Caco-2 (cell line): ENCODE data around the gene HOXA6. TPM values are rescaled to one million over a fixed set of nuclear protein-coding genes. Genes with fewer than 3 reads are reported as not detected.

Experiments
- BruUV-seq: library from RNA; stranded (reverse); fragments of 400-500 nt; replicated peaks from 2 replicates; lab custom pipeline; 2021; lab: Mats Ljungman, UMichigan
- CTCF ChIA-PET: fragments of 300-600 bp; sonication (Branson Sonifier 250); formaldehyde crosslinking; loops from one replicate; lab custom pipeline; 2022; ENCODE audit warnings: antibody characterized with exemption; lab: Charles Lee
- POLR2A ChIA-PET: fragments of 300-600 bp; sonication (Branson Sonifier 250); formaldehyde crosslinking; loops from one replicate; lab custom pipeline; 2022; ENCODE audit warnings: antibody characterized with exemption; lab: Charles Lee
- DNase-seq, 2 experiments: peaks; one replicate each; pipeline versions ENCODE4 v3.0.0 to v3.0.0-alpha.2; 2020 to 2022
- H3K27me3 ChIP-seq: replicated peaks from 2 replicates; pipeline ENCODE4 v1.6.0; 2011; ENCODE audit warnings: low read length; ENCODE audit not compliant: control insufficient read depth, insufficient read depth
- H3K36me3 ChIP-seq: 2 replicates; pipeline ENCODE4 v1.5.1; 2011; ENCODE audit warnings: low read length; ENCODE audit not compliant: control insufficient read depth, insufficient read depth
- H3K4me1 ChIP-seq: fragments of 250-450 bp; sonication (Bioruptor Pico); 2 replicates; pipeline ENCODE4 v1.5.1; 2020; ENCODE audit warnings: mild to moderate bottlenecking
- H3K4me3 ChIP-seq: 2 replicates; pipeline ENCODE4 v1.5.1; 2011; ENCODE audit warnings: low read depth, mild to moderate bottlenecking, control low read depth, low read length
- H3K9me3 ChIP-seq: fragments of 250-450 bp; sonication (Bioruptor Pico); 2 replicates; pipeline ENCODE4 v1.5.1; 2020; ENCODE audit warnings: mild to moderate bottlenecking, moderate library complexity
- H3K27ac Mint-ChIP-seq: one replicate; pipeline ENCODE4 v1.8.0; 2022; ENCODE audit warnings: mixed read lengths; ENCODE audit not compliant: unreplicated experiment
- H3K27me3 Mint-ChIP-seq: one replicate; pipeline ENCODE4 v1.8.0; 2022; ENCODE audit warnings: mixed read lengths; ENCODE audit not compliant: insufficient read depth, unreplicated experiment
- H3K36me3 Mint-ChIP-seq: one replicate; pipeline ENCODE4 v1.8.0; 2022; ENCODE audit warnings: mild to moderate bottlenecking, mixed read lengths; ENCODE audit not compliant: insufficient read depth, unreplicated experiment
- H3K4me1 Mint-ChIP-seq: one replicate; pipeline ENCODE4 v1.8.0; 2022; ENCODE audit warnings: low read depth, mixed read lengths; ENCODE audit not compliant: unreplicated experiment
- H3K4me3 Mint-ChIP-seq: one replicate; pipeline ENCODE4 v1.8.0; 2022; ENCODE audit warnings: mild to moderate bottlenecking, moderate library complexity, mixed read lengths; ENCODE audit not compliant: unreplicated experiment
- H3K9me3 Mint-ChIP-seq: one replicate; pipeline ENCODE4 v1.8.0; 2022; ENCODE audit warnings: mixed read lengths; ENCODE audit not compliant: unreplicated experiment
- intact Hi-C: fragments of 100-400 bp; cut with micrococcal nuclease; formaldehyde crosslinking; loops from one replicate; pipeline ENCODE4 v1.10.0; 2022; ENCODE audit not compliant: unreplicated experiment
- total RNA-seq: library from RNA; stranded (reverse); gene quantifications from 2 replicates; pipeline ENCODE4 v1.2.3, GENCODE V29; 2022
- TF ChIP-seq, protein P1 (sequence below), 2 experiments: fragments of 200-600 bp in 1 of 2; IDR thresholded peaks; 1 replicate in 1 of 2; 2 replicates in 1 of 2; pipeline versions ENCODE4 v1.5.1 to v1.8.0; 2011 to 2022; ENCODE audit warnings: antibody characterized with exemption in 1 of 2, control low read depth in 1 of 2, inconsistent platforms in 1 of 2, low read depth in 1 of 2, low read length in 1 of 2, mild to moderate bottlenecking in 1 of 2, moderate library complexity in 1 of 2; ENCODE audit not compliant: insufficient read depth in 1 of 2, severe bottlenecking in 1 of 2, unreplicated experiment in 1 of 2

HOXA6 gene
- total RNA-seq, 1 experiment from 2014 or later, result 5.6 TPM

- intact Hi-C loops, result no loop called here
- Mint-ChIP-seq H3K4me1 (no peaks in the 10 kb centered on the region), H3K9me3 (no peaks in the 10 kb centered on the region), H3K36me3 (peaks cover 18% of the 10 kb centered on the region), H3K27ac (peak overlapping the region; percentile 82), H3K4me3 (peak overlapping the region; percentile 94), H3K27me3 (no peaks in the 10 kb centered on the region)
- BruUV-seq, result no TSS peak
- Histone ChIP-seq H3K36me3 (no peaks in the 10 kb centered on the region; the same call in none of the 2 replicates), H3K4me3 (peak overlapping the region; percentile 68), H3K4me1 (peaks cover 27% of the 10 kb centered on the region), H3K9me3 (no peaks in the 10 kb centered on the region), H3K27me3 (no peaks in the 10 kb centered on the region)
- CTCF ChIA-PET, result interaction anchor here (0.6 to 4.0 kb wide), 7 partner anchors 11 to 768 kb away, joined by 3 to 40 read pairs (median 3); partner anchors contain the start of gene HOXA9
- no peak for DNase-seq
- POLR2A ChIA-PET, result interaction anchor here (0.5 to 1.0 kb wide), 2 partner anchors 34 to 989 kb away, joined by 4 to 6 read pairs; no protein-coding TSS in a partner anchor
- TF ChIP-seq, protein P1, sequence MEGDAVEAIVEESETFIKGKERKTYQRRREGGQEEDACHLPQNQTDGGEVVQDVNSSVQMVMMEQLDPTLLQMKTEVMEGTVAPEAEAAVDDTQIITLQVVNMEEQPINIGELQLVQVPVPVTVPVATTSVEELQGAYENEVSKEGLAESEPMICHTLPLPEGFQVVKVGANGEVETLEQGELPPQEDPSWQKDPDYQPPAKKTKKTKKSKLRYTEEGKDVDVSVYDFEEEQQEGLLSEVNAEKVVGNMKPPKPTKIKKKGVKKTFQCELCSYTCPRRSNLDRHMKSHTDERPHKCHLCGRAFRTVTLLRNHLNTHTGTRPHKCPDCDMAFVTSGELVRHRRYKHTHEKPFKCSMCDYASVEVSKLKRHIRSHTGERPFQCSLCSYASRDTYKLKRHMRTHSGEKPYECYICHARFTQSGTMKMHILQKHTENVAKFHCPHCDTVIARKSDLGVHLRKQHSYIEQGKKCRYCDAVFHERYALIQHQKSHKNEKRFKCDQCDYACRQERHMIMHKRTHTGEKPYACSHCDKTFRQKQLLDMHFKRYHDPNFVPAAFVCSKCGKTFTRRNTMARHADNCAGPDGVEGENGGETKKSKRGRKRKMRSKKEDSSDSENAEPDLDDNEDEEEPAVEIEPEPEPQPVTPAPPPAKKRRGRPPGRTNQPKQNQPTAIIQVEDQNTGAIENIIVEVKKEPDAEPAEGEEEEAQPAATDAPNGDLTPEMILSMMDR (IDR thresholded peaks at IDR 0.05; ENCODE audit: insufficient read depth in 1 of 2, low read depth in 1 of 2, low read length in 1 of 2, severe bottlenecking in 1 of 2, unreplicated experiment in 1 of 2), result no peak
These were observed 2.4 kb upstream of the HOXA6 start for GRCh38 chr7:27149842-27150567.

DNA sequence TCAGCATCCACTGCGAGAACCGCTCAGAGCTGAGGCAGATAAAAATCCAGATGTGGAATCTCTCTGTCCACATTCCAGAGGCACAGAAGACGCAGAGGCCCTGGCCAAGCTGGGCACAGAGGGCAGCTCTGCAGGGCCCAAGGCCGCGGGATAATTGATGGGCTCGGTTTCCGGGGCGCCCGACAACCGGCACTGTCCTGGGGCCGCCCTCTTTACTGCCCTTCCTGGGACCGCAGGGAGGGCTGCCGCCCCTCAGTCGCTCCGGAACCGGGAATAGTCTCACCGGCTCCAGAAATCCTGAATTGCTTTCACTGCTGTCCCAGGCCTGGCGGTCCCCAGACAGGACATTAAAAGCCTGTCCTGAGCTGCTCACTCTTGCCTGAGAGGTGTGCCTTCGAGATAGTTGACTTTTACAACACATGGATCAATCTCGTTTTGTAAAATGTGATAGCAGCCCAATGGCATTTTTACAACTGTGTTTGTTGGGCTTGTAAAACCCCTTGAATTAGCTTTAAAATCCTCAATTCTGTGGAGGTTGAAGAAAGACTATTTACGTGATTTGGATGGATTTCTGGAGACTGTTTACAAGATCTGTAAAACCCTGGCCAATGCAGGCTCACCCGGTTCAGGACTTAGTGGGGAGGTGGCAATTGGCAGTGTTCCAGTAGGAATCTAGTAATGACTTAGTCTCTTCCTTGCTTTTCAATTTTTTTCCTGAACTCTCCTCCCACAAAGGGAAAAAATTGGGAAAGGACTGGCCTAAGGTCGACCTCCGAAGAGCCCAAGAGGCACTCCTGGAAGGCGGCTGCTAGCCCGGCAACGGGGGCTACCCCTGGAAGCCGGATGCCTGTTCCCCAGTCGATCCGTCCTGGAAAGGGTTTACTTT is 1.4 kb upstream of the HOXA6 start:
- Histone ChIP-seq H3K4me3 (no peak overlapping the region), H3K9me3 (no peaks in the 10 kb centered on the region), H3K27me3 (no peaks in the 10 kb centered on the region), H3K4me1 (peaks cover 27% of the 10 kb centered on the region), H3K36me3 (no peaks in the 10 kb centered on the region; the same call in 1 of the 2 replicates)
- ChIA-PET CTCF (interaction anchor here (0.5 to 4.0 kb wide), 5 partner anchors 8 to 1262 kb away, joined by 3 to 40 read pairs (median 5); partner anchors contain the start of gene HOXA7), POLR2A (no interaction called here)
- Mint-ChIP-seq H3K36me3 (peaks cover 12% of the 10 kb centered on the region), H3K9me3 (no peaks in the 10 kb centered on the region), H3K4me3 (peak overlapping the region; percentile 73), H3K27me3 (no peaks in the 10 kb centered on the region), H3K4me1 (no peaks in the 10 kb centered on the region), H3K27ac (peak overlapping the region; percentile 76)
- DNase-seq, result peak in 1 of 2 experiments; percentile 25
- no TSS peak for BruUV-seq
- intact Hi-C loops, result no loop called here
- TF ChIP-seq, protein P1 (IDR thresholded peaks at IDR 0.05; ENCODE audit: insufficient read depth in 1 of 2, low read depth in 1 of 2, low read length in 1 of 2, severe bottlenecking in 1 of 2, unreplicated experiment in 1 of 2), result no peak
